HCT116 (cell line): Measurements from ENCODE around the gene ZHX3. TPM values are rescaled to one million over a fixed set of nuclear protein-coding genes. Genes with fewer than 3 reads are reported as not detected.

ENCODE experiments used
- ATAC-seq: fragments of 200-7000 bp; cut with Tn5 transposase; 2 replicates; pipeline ENCODE4 v1.9.1; 2020; ENCODE audit warnings: mild to moderate bottlenecking, moderate library complexity
- BruUV-seq: library from RNA; stranded (reverse); fragments of 400-500 nt; replicated peaks from 2 replicates; lab custom pipeline; 2021; lab: Mats Ljungman, UMichigan
- CTCF ChIA-PET: fragments of 300-600 bp; sonication (Branson Sonifier 250); formaldehyde crosslinking; loops from one replicate; lab custom pipeline; 2021; ENCODE audit warnings: antibody characterized with exemption; lab: Charles Lee
- POLR2A ChIA-PET: fragments of 300-600, 350-600 bp; sonication (Branson Sonifier 250); formaldehyde crosslinking; loops from one replicate; lab custom pipeline; 2021; ENCODE audit warnings: antibody characterized with exemption; lab: Charles Lee
- RAD21 ChIA-PET, 2 experiments: fragments of 300-600 bp; sonication (Branson Sonifier 250); formaldehyde crosslinking; loops; one replicate each; lab custom pipeline; 2023; ENCODE audit warnings: low total read pairs in 2 of 2; ENCODE audit not compliant: uncharacterized antibody in 2 of 2, unreplicated experiment in 2 of 2, low non-redundant PET in 1 of 2; lab: Charles Lee
- DNase-seq: peaks from one replicate; pipeline ENCODE4 v3.0.0-alpha.2; 2010; ENCODE audit warnings: low read depth, low spot score
- H2AFZ ChIP-seq: fragments of 200-600 bp; shearing (Covaris generic), sonication (generic); 2 replicates; pipeline ENCODE4 v1.6.1; 2017; ENCODE audit warnings: low read depth, mixed run types, mixed read lengths, antibody characterized with exemption, low read length; ENCODE audit not compliant: poor library complexity, severe bottlenecking
- H3K27ac ChIP-seq: 2 replicates; pipeline ENCODE4 v1.5.1; 2012; ENCODE audit warnings: low read depth, low read length
- H3K27me3 ChIP-seq: fragments of 200-600 bp; sonication (generic); 2 replicates; pipeline ENCODE4 v1.6.1; 2016; ENCODE audit warnings: mixed run types, low read length, mixed read lengths; ENCODE audit not compliant: insufficient read depth
- H3K36me3 ChIP-seq, 2 experiments: fragments of 200-500 bp in 1 of 2; fragments of 200-600 bp in 1 of 2; sonication (Bioruptor generic) in 1 of 2; sonication (generic) in 1 of 2; 2 replicates each; pipeline versions ENCODE4 v1.5.1 to v1.6.1; 2014 to 2016; ENCODE audit warnings: low read length in 2 of 2, inconsistent platforms in 1 of 2, mixed read lengths in 1 of 2, mixed run types in 1 of 2; ENCODE audit not compliant: insufficient read depth in 2 of 2, control insufficient read depth in 1 of 2
- H3K4me1 ChIP-seq, 2 experiments: fragments of 200-600 bp in 1 of 2; sonication (generic) in 1 of 2; 2 replicates each; pipeline versions ENCODE4 v1.5.1 to v1.6.1; 2012 to 2017; ENCODE audit warnings: low read length in 2 of 2, inconsistent platforms in 1 of 2, mild to moderate bottlenecking in 1 of 2, mixed read lengths in 1 of 2, mixed run types in 1 of 2, moderate library complexity in 1 of 2; ENCODE audit not compliant: insufficient read depth in 2 of 2, control insufficient read depth in 1 of 2
- H3K4me2 ChIP-seq: fragments of 200-600 bp; sonication (generic); 2 replicates; pipeline ENCODE4 v1.6.1; 2017; ENCODE audit warnings: mixed run types, low read length, mixed read lengths
- H3K4me3 ChIP-seq, 2 experiments: fragments of 200-600 bp in 1 of 2; sonication (generic) in 1 of 2; replicated peaks in 1 of 2; 2 replicates each; pipeline ENCODE4 v1.5.1; 2011 to 2016; ENCODE audit warnings: low read length in 2 of 2, control low read depth in 1 of 2, low read depth in 1 of 2, mild to moderate bottlenecking in 1 of 2, mixed read lengths in 1 of 2, mixed run types in 1 of 2
- H3K79me2 ChIP-seq: fragments of 200-600 bp; sonication (generic); 2 replicates; pipeline ENCODE4 v1.6.1; 2017; ENCODE audit warnings: mild to moderate bottlenecking, mixed run types, low read length, moderate library complexity, mixed read lengths; ENCODE audit not compliant: insufficient read depth
- H3K9ac ChIP-seq: fragments of 200-600 bp; sonication (generic); 2 replicates; pipeline ENCODE4 v1.6.1; 2016; ENCODE audit warnings: low read length, mixed read lengths
- H3K9me2 ChIP-seq: fragments of 200-600 bp; sonication (generic), shearing (Covaris generic); 2 replicates; pipeline ENCODE4 v1.6.1; 2017; ENCODE audit warnings: mixed run types, mild to moderate bottlenecking, moderate library complexity; ENCODE audit not compliant: insufficient read depth
- H3K9me3 ChIP-seq, 2 experiments: fragments of 200-500 bp in 1 of 2; fragments of 200-600 bp in 1 of 2; sonication (Bioruptor generic) in 1 of 2; sonication (generic) in 1 of 2; 2 replicates each; pipeline ENCODE4 v1.6.1; 2014 to 2017; ENCODE audit warnings: low read length in 2 of 2, mixed read lengths in 2 of 2, inconsistent platforms in 1 of 2, low read depth in 1 of 2, mild to moderate bottlenecking in 1 of 2, mixed run types in 1 of 2, moderate library complexity in 1 of 2; ENCODE audit not compliant: control insufficient read depth in 1 of 2, insufficient read depth in 1 of 2
- H4K20me1 ChIP-seq: fragments of 200-600 bp; sonication (generic), shearing (Covaris generic); 2 replicates; pipeline ENCODE4 v1.6.1; 2017; ENCODE audit warnings: mixed run types, mild to moderate bottlenecking, moderate library complexity; ENCODE audit not compliant: insufficient read depth
- ATF3 ChIP-seq: IDR thresholded peaks from 2 replicates; pipeline ENCODE4 v1.6.1; 2012
- CTCF ChIP-seq, 3 experiments: fragments of 200-600 bp in 1 of 3; sonication (generic) in 1 of 3; IDR thresholded peaks in 2 of 3; conservative IDR thresholded peaks in 1 of 3; 2 replicates each; pipeline ENCODE4 v1.5.1; 2012 to 2017; ENCODE audit warnings: low read depth in 2 of 3, low read length in 2 of 3, antibody characterized with exemption in 1 of 3, borderline replicate concordance in 1 of 3, control low read depth in 1 of 3, mild to moderate bottlenecking in 1 of 3, mixed read lengths in 1 of 3, mixed run types in 1 of 3, moderate library complexity in 1 of 3; ENCODE audit not compliant: insufficient read depth in 1 of 3
- EGR1 ChIP-seq: IDR thresholded peaks from 2 replicates; pipeline ENCODE4 v1.6.1; 2012; ENCODE audit warnings: low read depth
- ELF1 ChIP-seq: IDR thresholded peaks from 2 replicates; pipeline ENCODE4 v1.6.1; 2012; ENCODE audit warnings: low read depth, borderline replicate concordance
- EZH2phosphoT487 ChIP-seq: fragments of 200-600 bp; IDR thresholded peaks from 2 replicates; pipeline ENCODE4 v1.6.1; 2018; ENCODE audit warnings: antibody characterized with exemption, borderline replicate concordance
- JUND ChIP-seq: IDR thresholded peaks from 2 replicates; pipeline ENCODE4 v1.6.1; 2012
- POLR2A ChIP-seq: IDR thresholded peaks from 2 replicates; pipeline ENCODE4 v1.7.0; 2011; ENCODE audit warnings: borderline replicate concordance; ENCODE audit not compliant: insufficient read depth, insufficient read length; ENCODE audit errors: extremely low read depth
- POLR2AphosphoS5 ChIP-seq: IDR thresholded peaks from 2 replicates; pipeline ENCODE4 v1.6.1; 2011; ENCODE audit warnings: mild to moderate bottlenecking, low read depth, low read length, moderate library complexity
- RAD21 ChIP-seq: IDR thresholded peaks from 2 replicates; pipeline ENCODE4 v1.6.1; 2012; ENCODE audit warnings: low read depth, mild to moderate bottlenecking
- SIN3A ChIP-seq: IDR thresholded peaks from 2 replicates; pipeline ENCODE4 v1.6.1; 2012; ENCODE audit warnings: low read depth
- SP1 ChIP-seq: IDR thresholded peaks from 2 replicates; pipeline ENCODE4 v1.6.1; 2012; ENCODE audit warnings: low read depth
- ZFX ChIP-seq: fragments of 450-650 bp; IDR thresholded peaks from 2 replicates; pipeline ENCODE4 v1.6.1; 2017
- ZNF274 ChIP-seq: fragments of 200-500 bp; sonication (Bioruptor generic); IDR thresholded peaks from 2 replicates; pipeline ENCODE4 v1.6.1; 2014; ENCODE audit warnings: mild to moderate bottlenecking, low read depth, low read length, inconsistent platforms
- intact Hi-C: fragments of 100-400 bp; cut with micrococcal nuclease; formaldehyde crosslinking; loops from 2 replicates; pipeline ENCODE4 v1.10.0; 2022
- total RNA-seq: library from RNA; stranded (reverse); gene quantifications from one replicate; pipeline ENCODE4 v1.2.1, GENCODE V29; 2021; ENCODE audit not compliant: unreplicated experiment

Gene ZHX3
- total RNA-seq, 1 experiment from 2014 or later, result 13.3 TPM

GRCh38 chr20:41169162-41169690 lies 148.3 kb downstream of the ZHX3 start (continued):
- TF ChIP-seq CTCF (IDR thresholded peaks at IDR 0.05 in 2 of 3, conservative IDR thresholded peaks at IDR 0.05 in 1 of 3; ENCODE audit: borderline replicate concordance in 1 of 3, insufficient read depth in 1 of 3, low read depth in 2 of 3, low read length in 2 of 3), result no peak
- TF ChIP-seq ZFX, result no peak
- TF ChIP-seq SP1, result no peak
- TF ChIP-seq ELF1, result no peak
- TF ChIP-seq EGR1, result no peak
- TF ChIP-seq ZNF274, result no peak
- no peak for TF ChIP-seq POLR2AphosphoS5

GRCh38 chr20:41168281-41169161 lies 149.0 kb downstream of the ZHX3 start:
- ChIA-PET POLR2A (no interaction called here), CTCF (interaction anchor here (1.6 kb wide), 1 partner anchor 172 kb away, joined by 3 read pairs; the partner anchor contains the start of gene LPIN3)
- no peak overlapping the region for H3K4me3 ChIP-seq
- H3K27ac ChIP-seq, result no peak overlapping the region
- H2AFZ ChIP-seq, result no peak overlapping the region
- H3K36me3 ChIP-seq, result peaks cover 6 to 42% of the 10 kb centered on the region in 2 experiments
- DNase-seq, result no peak
- no peak overlapping the region for H3K4me2 ChIP-seq
- no peaks in the 10 kb centered on the region for H3K79me2 ChIP-seq
- H3K27me3 ChIP-seq, result no peaks in the 10 kb centered on the region
- H3K9me2 ChIP-seq, result no peaks in the 10 kb centered on the region
- TF ChIP-seq SP1 (no peak), SIN3A (no peak), POLR2AphosphoS5 (no peak), RAD21 (no peak), EGR1 (no peak), POLR2A (no peak), CTCF (IDR thresholded peaks at IDR 0.05 in 2 of 3, conservative IDR thresholded peaks at IDR 0.05 in 1 of 3; ENCODE audit: borderline replicate concordance in 1 of 3, insufficient read depth in 1 of 3, low read depth in 2 of 3, low read length in 2 of 3) (no peak), ELF1 (no peak), EZH2phosphoT487 (no peak), JUND (no peak), ZNF274 (no peak), ATF3 (no peak)
- TF ChIP-seq, all 23 proteins: peak for 0
- no peak overlapping the region for H3K9ac ChIP-seq
- intact Hi-C loops, result no loop called here
- no peaks in the 10 kb centered on the region for H3K4me1 ChIP-seq
- H4K20me1 ChIP-seq, result no peaks in the 10 kb centered on the region
- BruUV-seq, result no TSS peak
- H3K9me3 ChIP-seq, result no peaks in the 10 kb centered on the region
- no peak for ATAC-seq
- RAD21 ChIA-PET, result no interaction called here
